ENCODE results near the gene COPZ2. TPM values are rescaled to one million over a fixed set of nuclear protein-coding genes. Genes with fewer than 3 reads are reported as not detected.
A peak's percentile ranks its signal among the peaks of the same experiment; 100 is the strongest.

Gene COPZ2
- total RNA-seq, 1 donor, result 121 TPM

GRCh38 chr17:47994724-47995123, 42.9 kb downstream of the COPZ2 start:
- no peak overlapping the region for H3K4me3 ChIP-seq (ENCODE audit: insufficient read depth, low read length)
- H2AFZ ChIP-seq (ENCODE audit: low read length), result no peak overlapping the region
- H3K36me3 ChIP-seq (ENCODE audit: insufficient read depth, low read length), result no peaks in the 10 kb centered on the region
- peaks cover 4% of the 10 kb centered on the region for H3K27me3 ChIP-seq (ENCODE audit: insufficient read depth, low read length)
- H3K4me2 ChIP-seq (ENCODE audit: insufficient read depth, low read length), result no peak overlapping the region
- H3K9me3 ChIP-seq (ENCODE audit: low read depth, low read length), result no peaks in the 10 kb centered on the region
- no peak for DNase-seq (ENCODE audit: insufficient read length, low spot score, missing footprints)
- no peaks in the 10 kb centered on the region for H4K20me1 ChIP-seq (ENCODE audit: insufficient read depth, low read length)
- TF ChIP-seq CTCF (IDR thresholded peaks at IDR 0.05; ENCODE audit: extremely low read depth, low read depth, low read length), result no peak
- H3K4me1 ChIP-seq (ENCODE audit: insufficient read depth, low read length), result peaks cover 1% of the 10 kb centered on the region
- no peaks in the 10 kb centered on the region for H3K79me2 ChIP-seq (ENCODE audit: insufficient read depth, low read length)
- H3K27ac ChIP-seq (ENCODE audit: low read depth, low read length), result no peak overlapping the region

GRCh38 chr17:47993964-47994363, 43.6 kb downstream of the COPZ2 start:
- no peak overlapping the region for H3K4me3 ChIP-seq (ENCODE audit: insufficient read depth, low read length)
- no peak overlapping the region for H3K27ac ChIP-seq (ENCODE audit: low read depth, low read length)
- no peaks in the 10 kb centered on the region for H4K20me1 ChIP-seq (ENCODE audit: insufficient read depth, low read length)
- no peak overlapping the region for H3K4me2 ChIP-seq (ENCODE audit: insufficient read depth, low read length)
- peaks cover 4% of the 10 kb centered on the region for H3K27me3 ChIP-seq (ENCODE audit: insufficient read depth, low read length)
- H3K36me3 ChIP-seq (ENCODE audit: insufficient read depth, low read length), result no peaks in the 10 kb centered on the region
- H3K4me1 ChIP-seq (ENCODE audit: insufficient read depth, low read length), result no peaks in the 10 kb centered on the region
- no peak for TF ChIP-seq CTCF (IDR thresholded peaks at IDR 0.05; ENCODE audit: extremely low read depth, low read depth, low read length)
- H2AFZ ChIP-seq (ENCODE audit: low read length), result no peak overlapping the region
- no peaks in the 10 kb centered on the region for H3K79me2 ChIP-seq (ENCODE audit: insufficient read depth, low read length)
- no peaks in the 10 kb centered on the region for H3K9me3 ChIP-seq (ENCODE audit: low read depth, low read length)
- no peak for DNase-seq (ENCODE audit: insufficient read length, low spot score, missing footprints)

- peak; percentile 34 for DNase-seq (ENCODE audit: insufficient read length, low spot score, missing footprints)
- no peaks in the 10 kb centered on the region for H3K9me3 ChIP-seq (ENCODE audit: low read depth, low read length)
- H3K27me3 ChIP-seq (ENCODE audit: insufficient read depth, low read length), result peaks cover 4% of the 10 kb centered on the region
- H4K20me1 ChIP-seq (ENCODE audit: insufficient read depth, low read length), result no peaks in the 10 kb centered on the region
- no peak for TF ChIP-seq CTCF (IDR thresholded peaks at IDR 0.05; ENCODE audit: extremely low read depth, low read depth, low read length)
- H3K4me2 ChIP-seq (ENCODE audit: insufficient read depth, low read length), result no peak overlapping the region
- no peaks in the 10 kb centered on the region for H3K4me1 ChIP-seq (ENCODE audit: insufficient read depth, low read length)
- H3K4me3 ChIP-seq (ENCODE audit: insufficient read depth, low read length), result no peak overlapping the region
- H2AFZ ChIP-seq (ENCODE audit: low read length), result no peak overlapping the region
- no peak overlapping the region for H3K27ac ChIP-seq (ENCODE audit: low read depth, low read length)
- H3K36me3 ChIP-seq (ENCODE audit: insufficient read depth, low read length), result no peaks in the 10 kb centered on the region
- no peaks in the 10 kb centered on the region for H3K79me2 ChIP-seq (ENCODE audit: insufficient read depth, low read length)
Measured at GRCh38 chr17:47993031-47993564, 44.5 kb downstream of the COPZ2 start.

- DNase-seq (ENCODE audit: insufficient read length, low spot score, missing footprints), result peak; percentile 72
- no peak overlapping the region for H3K4me3 ChIP-seq (ENCODE audit: insufficient read depth, low read length)
- no peak for TF ChIP-seq CTCF (IDR thresholded peaks at IDR 0.05; ENCODE audit: extremely low read depth, low read depth, low read length)
Measured at GRCh38 chr17:47992216-47992615, 45.4 kb downstream of the COPZ2 start.

More at GRCh38 chr17:47992216-47992615, 45.4 kb downstream of the COPZ2 start:
- no peaks in the 10 kb centered on the region for H3K9me3 ChIP-seq (ENCODE audit: low read depth, low read length)
- no peaks in the 10 kb centered on the region for H4K20me1 ChIP-seq (ENCODE audit: insufficient read depth, low read length)
- H2AFZ ChIP-seq (ENCODE audit: low read length), result no peak overlapping the region
- H3K27ac ChIP-seq (ENCODE audit: low read depth, low read length), result no peak overlapping the region
- H3K4me1 ChIP-seq (ENCODE audit: insufficient read depth, low read length), result peaks cover 3% of the 10 kb centered on the region
- peaks cover 4% of the 10 kb centered on the region for H3K27me3 ChIP-seq (ENCODE audit: insufficient read depth, low read length)
- no peaks in the 10 kb centered on the region for H3K36me3 ChIP-seq (ENCODE audit: insufficient read depth, low read length)
- no peak overlapping the region for H3K4me2 ChIP-seq (ENCODE audit: insufficient read depth, low read length)
- no peaks in the 10 kb centered on the region for H3K79me2 ChIP-seq (ENCODE audit: insufficient read depth, low read length)

All from osteoblast (primary cell).